Activated CD4-positive, alpha-beta T cell treated with anti-CD3 and anti-CD28 coated beads, Interleukin-2, amount 10 ng/mL, durations not matched to agents 7 days and 5 days (primary cell): ENCODE results near the gene SERPINE3. TPM values are rescaled to one million over a fixed set of nuclear protein-coding genes. Genes with fewer than 3 reads are reported as not detected.

Source experiments
- CTCF ChIA-PET: fragments of 350-600 bp; sonication (Branson Sonifier 250); formaldehyde crosslinking; loops from one replicate; lab custom pipeline; 2021; ENCODE audit warnings: antibody characterized with exemption; lab: Charles Lee
- POLR2A ChIA-PET: fragments of 350-600 bp; sonication (Branson Sonifier 250); formaldehyde crosslinking; loops from one replicate; lab custom pipeline; 2021; ENCODE audit warnings: antibody characterized with exemption; lab: Charles Lee
- DNase-seq: peaks from one replicate; pipeline ENCODE4 v3.0.0-alpha.2; 2020
- H3K27ac Mint-ChIP-seq: one replicate; pipeline ENCODE4 v1.8.0; 2021; ENCODE audit warnings: mild to moderate bottlenecking, moderate library complexity, mixed read lengths
- H3K27me3 Mint-ChIP-seq: one replicate; pipeline ENCODE4 v1.8.0; 2021; ENCODE audit warnings: mixed read lengths
- H3K36me3 Mint-ChIP-seq: one replicate; pipeline ENCODE4 v1.8.0; 2021; ENCODE audit warnings: low read depth, mixed read lengths
- H3K4me1 Mint-ChIP-seq: one replicate; pipeline ENCODE4 v1.8.0; 2021; ENCODE audit warnings: mixed read lengths
- H3K4me3 Mint-ChIP-seq: one replicate; pipeline ENCODE4 v1.8.0; 2021; ENCODE audit warnings: mild to moderate bottlenecking, moderate library complexity, mixed read lengths
- H3K9me3 Mint-ChIP-seq: one replicate; pipeline ENCODE4 v1.8.0; 2021; ENCODE audit warnings: mixed read lengths
- total RNA-seq, 2 experiments: library from RNA; stranded (reverse); gene quantifications; one replicate each; pipeline ENCODE4 v1.2.3, GENCODE V29; 2021

SERPINE3 gene
- total RNA-seq, 2 experiments from 2014 or later = not detected

DNA sequence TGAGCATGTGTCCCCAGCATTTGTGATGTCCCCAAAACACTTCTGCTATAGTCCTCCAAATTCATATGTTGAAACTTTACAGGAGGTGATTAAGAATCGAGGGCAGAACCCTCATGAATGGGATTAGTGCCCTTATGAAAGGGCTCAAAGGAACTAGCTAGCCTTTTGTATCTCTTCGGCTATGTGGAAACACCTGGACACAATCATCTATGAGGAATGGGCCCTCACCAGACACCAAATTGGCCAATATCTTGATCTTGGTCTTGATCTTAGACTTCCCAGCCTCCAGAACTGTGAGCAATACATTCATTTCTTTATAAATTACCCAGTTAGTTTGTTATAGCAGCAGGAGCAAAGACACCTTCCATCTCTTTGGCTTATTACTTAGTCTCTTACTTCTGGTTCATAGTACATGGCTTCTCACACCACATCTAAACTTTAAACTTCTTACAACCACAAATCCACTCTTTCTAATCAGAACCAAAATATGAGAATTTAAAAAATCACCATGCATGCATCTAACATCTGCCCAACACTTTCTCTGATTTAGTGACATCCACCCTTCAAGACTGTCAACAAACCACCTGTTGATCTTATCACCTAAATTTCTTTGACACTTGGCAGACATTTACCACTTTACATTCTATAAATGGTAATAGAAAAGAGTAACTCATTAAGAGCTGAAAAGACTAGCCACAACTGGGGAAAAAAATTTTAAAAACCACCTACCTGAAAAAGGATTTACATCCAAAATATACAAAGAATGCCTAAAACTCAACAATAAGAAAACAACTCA is 6.7 kb upstream of the SERPINE3 start:
- Mint-ChIP-seq H3K4me1 (peaks cover 19% of the 10 kb centered on the region), H3K27ac (no peak overlapping the region), H3K9me3 (peaks cover 2% of the 10 kb centered on the region), H3K4me3 (no peak overlapping the region), H3K27me3 (no peaks in the 10 kb centered on the region), H3K36me3 (no peaks in the 10 kb centered on the region)
- no peak for DNase-seq
- ChIA-PET POLR2A (no interaction called here), CTCF (no interaction called here)

DNA sequence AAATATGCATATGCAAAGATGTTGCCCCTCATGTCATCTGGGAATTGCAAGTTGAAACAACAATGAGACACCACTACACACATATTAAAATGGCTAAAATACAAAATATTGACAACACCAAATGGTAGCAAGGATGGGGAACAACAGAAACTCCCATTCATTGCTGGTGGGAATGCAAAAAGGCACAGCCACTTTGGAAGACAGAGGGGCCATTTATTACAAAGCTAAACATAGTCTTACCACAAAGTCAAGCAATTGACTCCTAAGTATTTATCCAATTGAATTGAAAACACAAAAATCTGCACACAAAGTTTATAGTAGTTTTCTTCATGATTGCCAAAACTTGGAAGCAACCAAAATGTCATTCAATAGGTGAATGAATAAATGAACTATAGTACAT is 6.1 kb upstream of the SERPINE3 start:
- peaks cover 2% of the 10 kb centered on the region for H3K9me3 Mint-ChIP-seq
- no peak for DNase-seq
- peaks cover 19% of the 10 kb centered on the region for H3K4me1 Mint-ChIP-seq
- POLR2A ChIA-PET = no interaction called here
- no peaks in the 10 kb centered on the region for H3K36me3 Mint-ChIP-seq
- H3K27ac Mint-ChIP-seq = no peak overlapping the region
- H3K4me3 Mint-ChIP-seq = no peak overlapping the region
- H3K27me3 Mint-ChIP-seq = no peaks in the 10 kb centered on the region
- CTCF ChIA-PET = no interaction called here

DNA sequence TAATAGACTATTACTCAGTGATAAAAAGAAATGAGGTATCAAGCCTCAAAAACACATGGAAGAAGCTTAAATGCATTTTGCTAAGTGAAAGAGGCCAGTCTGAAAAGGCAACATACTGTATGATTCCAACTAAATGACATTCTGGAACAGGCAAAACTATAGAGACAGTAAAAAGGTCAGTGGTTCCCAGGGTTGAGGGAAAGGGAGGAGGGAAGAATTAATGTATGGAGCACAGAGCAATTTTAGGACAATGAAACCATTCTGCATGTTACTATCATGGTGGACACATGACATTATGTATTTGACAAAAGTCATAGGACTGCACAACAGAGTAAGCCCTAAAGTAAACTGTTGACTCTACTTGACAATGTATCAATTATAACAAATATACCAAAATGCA is 5.7 kb upstream of the SERPINE3 start:
- no peaks in the 10 kb centered on the region for H3K36me3 Mint-ChIP-seq
- CTCF ChIA-PET = no interaction called here
- DNase-seq = no peak
- no peak overlapping the region for H3K4me3 Mint-ChIP-seq
- POLR2A ChIA-PET = no interaction called here
- H3K27me3 Mint-ChIP-seq = no peaks in the 10 kb centered on the region
- H3K9me3 Mint-ChIP-seq = peaks cover 2% of the 10 kb centered on the region
- H3K4me1 Mint-ChIP-seq = peaks cover 19% of the 10 kb centered on the region
- no peak overlapping the region for H3K27ac Mint-ChIP-seq

DNA sequence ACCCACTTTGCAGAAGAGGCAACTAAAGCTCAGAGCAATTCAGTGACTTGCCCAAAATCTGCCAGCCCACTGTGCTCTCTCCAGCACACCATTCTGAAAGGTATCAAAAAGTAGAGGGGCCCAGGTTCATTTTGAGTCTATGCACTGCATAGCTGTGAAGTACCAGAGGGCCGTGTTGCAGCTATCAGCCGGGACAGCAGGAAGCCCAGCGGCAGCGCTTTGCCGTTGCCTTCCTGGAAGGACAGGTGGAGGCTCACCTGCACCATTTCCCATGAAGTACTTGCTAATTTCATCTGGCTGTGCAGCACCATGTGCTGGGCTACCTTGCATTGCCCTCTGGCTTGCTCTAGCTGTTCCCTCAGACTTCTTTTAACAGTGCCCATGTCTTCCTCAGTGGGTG is 2.7 kb upstream of the SERPINE3 start:
- no peaks in the 10 kb centered on the region for H3K36me3 Mint-ChIP-seq
- H3K4me3 Mint-ChIP-seq = no peak overlapping the region
- H3K4me1 Mint-ChIP-seq = peaks cover 11% of the 10 kb centered on the region
- H3K9me3 Mint-ChIP-seq = peaks cover 2% of the 10 kb centered on the region
- DNase-seq = no peak
- ChIA-PET CTCF (no interaction called here), POLR2A (no interaction called here)
- no peaks in the 10 kb centered on the region for H3K27me3 Mint-ChIP-seq
- no peak overlapping the region for H3K27ac Mint-ChIP-seq

DNA sequence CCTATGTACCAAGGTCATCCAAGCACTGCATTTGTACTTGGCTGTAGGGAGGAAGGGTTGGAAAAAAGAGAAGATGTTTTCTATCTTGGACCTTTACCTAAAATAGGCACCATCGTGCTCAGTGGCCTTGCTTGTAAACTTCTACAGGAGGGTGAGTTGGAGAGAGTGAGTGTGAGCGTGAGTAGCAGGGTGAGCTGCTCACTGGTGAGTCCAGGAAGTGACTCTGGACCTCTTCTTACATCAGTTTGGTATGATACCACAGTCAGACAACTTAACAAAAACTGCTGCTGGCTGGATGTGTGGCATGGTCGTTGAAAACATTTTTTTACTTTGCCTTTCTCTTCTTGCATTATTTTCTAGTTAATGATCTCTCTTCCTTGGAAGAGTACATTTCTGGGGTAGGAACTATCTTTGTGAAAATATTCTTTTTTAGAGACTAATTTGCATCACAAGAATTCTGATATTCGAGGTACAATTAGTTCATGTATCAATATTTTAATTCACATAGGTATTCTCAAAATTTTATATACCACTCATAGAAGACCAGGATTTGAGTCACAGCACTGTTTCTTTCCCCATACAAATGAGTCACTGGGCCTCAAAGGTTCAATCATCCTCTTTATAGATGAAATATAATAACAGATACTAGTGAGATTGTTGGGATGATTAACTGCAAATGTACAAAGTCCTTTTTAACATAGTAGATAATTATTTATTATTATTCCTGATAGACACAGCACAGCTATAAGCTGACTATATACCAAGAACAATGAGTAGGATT is 651 bp downstream of the SERPINE3 start:
- no peaks in the 10 kb centered on the region for H3K36me3 Mint-ChIP-seq

DNA sequence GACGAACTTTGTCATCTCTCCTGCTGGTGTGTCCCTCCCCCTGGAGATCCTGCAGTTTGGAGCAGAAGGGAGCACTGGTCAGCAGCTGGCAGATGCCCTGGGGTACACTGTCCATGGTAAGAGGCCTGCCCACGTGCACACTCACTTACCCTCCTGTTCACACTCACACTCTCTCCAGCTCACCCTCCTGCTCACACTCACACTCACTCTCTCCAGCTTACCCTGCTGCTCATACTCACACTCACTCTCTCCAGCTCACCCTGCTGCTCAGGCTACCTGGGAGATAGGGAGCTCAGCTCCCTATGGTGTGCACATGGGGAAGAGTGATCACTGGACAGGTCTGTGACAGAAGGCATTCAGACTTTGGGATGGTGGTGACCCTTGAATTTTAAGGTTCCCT is 1.7 kb downstream of the SERPINE3 start:
- H3K36me3 Mint-ChIP-seq = no peaks in the 10 kb centered on the region
- H3K27me3 Mint-ChIP-seq = no peaks in the 10 kb centered on the region
- no peak for DNase-seq
- ChIA-PET CTCF (interaction anchor here (1.0 kb wide), 1 partner anchor 14 kb away, joined by 6 read pairs; no protein-coding TSS in a partner anchor), POLR2A (interaction anchor here (0.6 kb wide), 1 partner anchor 112 kb away, joined by 3 read pairs; no protein-coding TSS in a partner anchor)
- no peak overlapping the region for H3K4me3 Mint-ChIP-seq
- no peak overlapping the region for H3K27ac Mint-ChIP-seq
- H3K9me3 Mint-ChIP-seq = no peaks in the 10 kb centered on the region
- peaks cover 6% of the 10 kb centered on the region for H3K4me1 Mint-ChIP-seq

More for the DNA sequence above, 651 bp downstream of the SERPINE3 start:
- ChIA-PET POLR2A (no interaction called here), CTCF (no interaction called here)
- H3K27me3 Mint-ChIP-seq = no peaks in the 10 kb centered on the region
- no peak for DNase-seq
- H3K9me3 Mint-ChIP-seq = no peaks in the 10 kb centered on the region
- peaks cover 6% of the 10 kb centered on the region for H3K4me1 Mint-ChIP-seq
- no peak overlapping the region for H3K4me3 Mint-ChIP-seq
- H3K27ac Mint-ChIP-seq = no peak overlapping the region

DNA sequence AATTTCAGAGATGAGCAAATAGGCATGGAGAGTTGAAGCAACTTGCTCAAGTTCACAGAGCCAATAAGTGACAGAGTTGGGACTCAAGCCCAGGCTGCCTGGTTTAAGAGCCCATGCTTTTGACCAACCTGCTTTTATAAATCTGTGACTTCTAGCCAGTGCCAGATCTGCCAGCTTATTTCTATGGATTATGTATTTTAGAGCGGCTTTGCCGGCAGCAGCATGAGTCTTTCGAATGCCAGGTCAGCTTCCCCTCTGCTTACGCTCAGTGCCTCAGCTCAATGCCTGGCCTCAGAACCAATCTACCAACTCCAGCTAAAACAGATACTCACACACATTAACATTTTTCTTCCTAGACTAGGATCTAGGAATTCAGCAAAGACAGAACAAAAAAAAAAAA is 2.3 kb downstream of the SERPINE3 start:
- peaks cover 6% of the 10 kb centered on the region for H3K4me1 Mint-ChIP-seq
- POLR2A ChIA-PET = interaction anchor here (0.6 kb wide), 1 partner anchor 112 kb away, joined by 3 read pairs; no protein-coding TSS in a partner anchor
- no peaks in the 10 kb centered on the region for H3K9me3 Mint-ChIP-seq
- H3K4me3 Mint-ChIP-seq = no peak overlapping the region
- CTCF ChIA-PET = interaction anchor here (0.6 to 1.0 kb wide), 2 partner anchors 14 to 201 kb away, joined by 4 to 6 read pairs; no protein-coding TSS in a partner anchor
- H3K27me3 Mint-ChIP-seq = no peaks in the 10 kb centered on the region
- DNase-seq = no peak
- H3K36me3 Mint-ChIP-seq = no peaks in the 10 kb centered on the region
- H3K27ac Mint-ChIP-seq = no peak overlapping the region

DNA sequence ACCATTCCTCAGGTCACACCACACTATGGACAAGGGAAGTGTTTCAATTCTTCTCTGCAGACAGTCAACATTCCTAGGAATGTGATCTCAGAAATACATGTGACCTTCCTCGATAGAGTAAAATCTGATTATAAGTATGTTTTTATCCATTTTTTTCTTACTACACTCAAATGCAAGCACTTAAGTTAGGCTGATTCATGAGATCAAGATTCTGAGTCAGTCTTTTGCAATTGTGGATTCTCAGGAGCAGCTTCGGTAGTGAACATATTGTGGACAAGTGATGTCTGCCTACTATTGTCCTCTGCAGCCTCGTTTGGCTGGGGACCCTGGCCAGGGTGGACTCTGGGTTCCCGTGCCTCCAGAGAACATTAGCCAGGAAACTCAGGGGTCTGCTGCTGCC is 3.2 kb downstream of the SERPINE3 start:
- Mint-ChIP-seq H3K9me3 (no peaks in the 10 kb centered on the region), H3K4me3 (no peak overlapping the region)
- CTCF ChIA-PET = no interaction called here

DNA sequence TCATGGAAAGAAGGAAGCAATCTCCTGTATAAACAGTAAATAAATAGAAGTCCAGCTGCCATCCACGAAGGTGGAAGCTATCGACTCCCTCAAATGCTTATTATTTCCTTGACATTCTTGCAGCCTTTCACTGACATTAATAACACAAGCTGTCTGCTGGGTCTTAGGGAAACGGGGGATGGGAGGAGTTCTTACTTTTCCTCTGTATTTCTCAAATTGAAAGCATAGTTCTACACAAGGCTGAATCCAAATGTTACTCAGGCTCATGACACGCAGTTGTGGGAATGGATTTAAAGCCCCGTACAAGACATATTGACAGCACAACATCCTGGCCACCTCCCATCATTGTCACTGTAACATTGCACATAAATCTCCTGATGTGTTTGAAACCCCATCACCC is 4.0 kb downstream of the SERPINE3 start:
- CTCF ChIA-PET = no interaction called here

More for the DNA sequence above, 3.2 kb downstream of the SERPINE3 start:
- Mint-ChIP-seq H3K36me3 (no peaks in the 10 kb centered on the region), H3K27me3 (no peaks in the 10 kb centered on the region), H3K27ac (no peak overlapping the region), H3K4me1 (peaks cover 6% of the 10 kb centered on the region)
- no peak for DNase-seq
- POLR2A ChIA-PET = no interaction called here

DNA sequence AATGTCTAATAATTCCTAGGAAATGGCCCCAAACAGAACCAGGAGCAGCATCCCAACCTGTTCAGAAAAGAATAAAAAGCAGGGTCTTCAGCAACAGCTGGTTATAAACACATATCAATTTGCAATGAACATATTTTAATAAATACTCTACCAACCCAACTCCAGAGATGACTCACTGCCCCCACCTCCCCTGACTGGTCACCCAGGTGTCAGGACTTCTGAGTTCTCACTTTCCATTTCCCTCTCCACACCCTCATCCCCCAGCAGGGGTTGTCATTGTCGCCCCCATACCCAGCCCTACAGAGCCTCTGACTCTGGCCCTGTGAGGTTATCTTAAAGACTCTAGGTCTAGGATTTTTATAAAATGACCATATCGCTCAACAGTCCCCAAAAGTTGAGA is 6.9 kb downstream of the SERPINE3 start:
- DNase-seq = no peak
- H3K27me3 Mint-ChIP-seq = no peaks in the 10 kb centered on the region
- no peak overlapping the region for H3K27ac Mint-ChIP-seq
- no peak overlapping the region for H3K4me3 Mint-ChIP-seq
- ChIA-PET POLR2A (no interaction called here), CTCF (interaction anchor here (0.6 to 1.0 kb wide), 2 partner anchors 17 to 153 kb away, joined by 3 read pairs; no protein-coding TSS in a partner anchor)
- H3K9me3 Mint-ChIP-seq = no peaks in the 10 kb centered on the region
- no peaks in the 10 kb centered on the region for H3K36me3 Mint-ChIP-seq
- peaks cover 3% of the 10 kb centered on the region for H3K4me1 Mint-ChIP-seq

More for the DNA sequence above, 4.0 kb downstream of the SERPINE3 start:
- no peaks in the 10 kb centered on the region for H3K36me3 Mint-ChIP-seq
- H3K27ac Mint-ChIP-seq = no peak overlapping the region
- POLR2A ChIA-PET = no interaction called here
- H3K4me3 Mint-ChIP-seq = no peak overlapping the region
- H3K4me1 Mint-ChIP-seq = peaks cover 6% of the 10 kb centered on the region
- H3K9me3 Mint-ChIP-seq = no peaks in the 10 kb centered on the region
- DNase-seq = no peak
- H3K27me3 Mint-ChIP-seq = no peaks in the 10 kb centered on the region

DNA sequence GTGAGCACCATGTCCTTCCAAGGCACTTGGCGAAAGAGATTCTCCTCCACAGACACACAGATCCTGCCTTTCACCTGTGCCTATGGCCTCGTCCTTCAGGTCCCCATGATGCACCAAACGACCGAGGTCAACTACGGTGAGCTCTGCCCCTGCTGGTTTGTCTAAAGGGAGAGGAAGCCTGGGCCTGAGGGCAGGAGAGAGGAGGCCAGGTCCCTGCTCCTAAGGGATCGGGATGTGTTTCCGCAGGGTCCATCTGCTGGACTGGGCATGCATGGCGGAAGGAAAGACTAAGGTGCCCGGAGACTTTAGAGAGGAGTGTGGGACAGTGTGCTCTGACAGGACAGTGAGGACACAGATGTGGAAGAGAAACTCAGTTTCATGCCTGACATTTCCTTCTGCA is 7.6 kb downstream of the SERPINE3 start:
- DNase-seq = no peak
- H3K9me3 Mint-ChIP-seq = no peaks in the 10 kb centered on the region
- no peaks in the 10 kb centered on the region for H3K4me1 Mint-ChIP-seq
- CTCF ChIA-PET = interaction anchor here (1.5 kb wide), 1 partner anchor 24 kb away, joined by 3 read pairs; no protein-coding TSS in a partner anchor
- H3K27me3 Mint-ChIP-seq = no peaks in the 10 kb centered on the region
- H3K4me3 Mint-ChIP-seq = no peak overlapping the region
- H3K27ac Mint-ChIP-seq = no peak overlapping the region
- H3K36me3 Mint-ChIP-seq = no peaks in the 10 kb centered on the region
- POLR2A ChIA-PET = no interaction called here

DNA sequence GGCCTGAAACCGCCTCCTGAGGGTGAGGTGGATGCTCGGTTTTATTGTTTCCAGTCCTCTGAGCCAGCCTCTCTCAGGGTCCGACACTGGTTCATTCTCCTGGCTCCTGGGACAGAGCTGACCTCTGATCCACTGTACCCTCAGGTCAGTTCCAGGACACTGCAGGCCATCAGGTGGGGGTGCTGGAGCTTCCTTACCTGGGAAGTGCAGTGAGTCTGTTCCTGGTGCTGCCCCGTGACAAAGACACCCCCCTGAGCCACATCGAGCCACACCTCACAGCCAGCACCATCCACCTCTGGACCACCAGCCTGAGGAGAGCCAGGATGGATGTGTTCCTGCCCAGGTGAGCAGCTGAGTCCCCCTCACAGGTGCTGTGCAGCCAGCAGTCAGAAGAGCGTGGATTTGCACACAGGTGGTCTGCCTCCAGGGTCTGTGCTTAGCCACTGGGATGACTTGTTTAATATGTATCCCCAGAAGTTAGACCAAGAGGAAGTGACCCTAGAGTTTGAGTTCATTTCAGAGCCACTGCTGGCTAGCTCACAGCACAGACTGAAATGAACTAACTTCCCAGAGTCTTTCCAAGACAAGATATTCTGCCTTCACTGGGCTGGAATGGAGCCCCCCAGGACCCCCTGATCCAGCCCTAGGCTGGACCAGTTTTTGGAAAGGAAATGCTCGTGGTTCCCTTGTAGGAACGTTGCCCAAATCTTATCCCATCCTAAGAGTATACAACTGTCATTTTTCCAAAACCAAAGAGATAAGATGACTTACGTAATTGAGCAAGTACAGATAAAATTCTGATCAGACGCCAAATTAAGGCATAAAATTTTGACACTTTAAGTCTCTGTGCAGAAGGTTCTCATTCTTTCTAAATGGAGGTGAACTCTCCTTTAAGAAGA is 8.8 kb downstream of the SERPINE3 start:
- Mint-ChIP-seq H3K36me3 (no peaks in the 10 kb centered on the region), H3K4me3 (no peak overlapping the region), H3K4me1 (no peaks in the 10 kb centered on the region), H3K27ac (no peak overlapping the region), H3K9me3 (no peaks in the 10 kb centered on the region), H3K27me3 (no peaks in the 10 kb centered on the region)
- DNase-seq = no peak
- ChIA-PET CTCF (interaction anchor here (1.5 kb wide), 1 partner anchor 22 kb away, joined by 3 read pairs; no protein-coding TSS in a partner anchor), POLR2A (no interaction called here)
